Stimulated activated CD8-positive, alpha-beta memory T cell treated with anti-CD3 and anti-CD28 coated beads, Interleukin-7, amount 100 ng/mL, for 24 hours (primary cell): ENCODE data around the gene TMEM81.

Experiments used
- DNase-seq: peaks from one replicate; pipeline ENCODE4 v3.0.0-alpha.2; 2020; ENCODE audit warnings: low read depth

The TMEM81 gene

GRCh38 chr1:205058853-205059252, 25.4 kb downstream of the TMEM81 start:
- DNase-seq, result no peak

GRCh38 chr1:205057808-205058575, 26.3 kb downstream of the TMEM81 start:
- DNase-seq, result no peak

GRCh38 chr1:205056956-205057568, 27.2 kb downstream of the TMEM81 start:
- DNase-seq, result no peak

GRCh38 chr1:205056188-205056611, 28.1 kb downstream of the TMEM81 start:
- DNase-seq, result no peak

GRCh38 chr1:205054013-205054412, 30.2 kb downstream of the TMEM81 start:
- no peak for DNase-seq

- DNase-seq, result no peak
Measured at GRCh38 chr1:205053296-205053695, 31.0 kb downstream of the TMEM81 start.

- no peak for DNase-seq
Measured at GRCh38 chr1:205052690-205053089, 31.6 kb downstream of the TMEM81 start.

- DNase-seq, result no peak
Measured at GRCh38 chr1:205049479-205049878, 34.8 kb downstream of the TMEM81 start.

- DNase-seq, result no peak
Measured at GRCh38 chr1:205048382-205048781, 35.9 kb downstream of the TMEM81 start.

- no peak for DNase-seq
Measured at GRCh38 chr1:205047764-205048231, 36.5 kb downstream of the TMEM81 start.

- DNase-seq, result no peak
Measured at GRCh38 chr1:205046870-205047269, 37.4 kb downstream of the TMEM81 start.

- no peak for DNase-seq
Measured at GRCh38 chr1:205045146-205045545, 39.1 kb downstream of the TMEM81 start.

- DNase-seq, result no peak
Measured at GRCh38 chr1:205044741-205045140, 39.5 kb downstream of the TMEM81 start.

GRCh38 chr1:205043866-205044265, 40.4 kb downstream of the TMEM81 start:
- no peak for DNase-seq

- no peak for DNase-seq
Measured at GRCh38 chr1:205042911-205043806, 41.1 kb downstream of the TMEM81 start, which contains the start of gene CNTN2. TSS of gene CNTN2 (plus strand) at chr1:205043212. CDS start at chr1:205053186, 9,974 bp downstream.

GRCh38 chr1:205041998-205042910, 42.0 kb downstream of the TMEM81 start:
- DNase-seq, result no peak

- no peak for DNase-seq
Measured at GRCh38 chr1:205041001-205041715, 43.1 kb downstream of the TMEM81 start.

- no peak for DNase-seq
Measured at GRCh38 chr1:205038132-205038786, 46.0 kb downstream of the TMEM81 start.

GRCh38 chr1:205037539-205037938, 46.7 kb downstream of the TMEM81 start:
- DNase-seq, result no peak
